ENCODE measurements around the gene APLF. TPM values are rescaled to one million over a fixed set of nuclear protein-coding genes. Genes with fewer than 3 reads are reported as not detected.
"Not testable (repeated sequence)": the region's sequence is repeated elsewhere in the genome, so short reads cannot be mapped to it uniquely, and the experiment has no call there.

APLF gene
- total RNA-seq, 1 donor from 2014 or later, result 4.0 TPM

DNA sequence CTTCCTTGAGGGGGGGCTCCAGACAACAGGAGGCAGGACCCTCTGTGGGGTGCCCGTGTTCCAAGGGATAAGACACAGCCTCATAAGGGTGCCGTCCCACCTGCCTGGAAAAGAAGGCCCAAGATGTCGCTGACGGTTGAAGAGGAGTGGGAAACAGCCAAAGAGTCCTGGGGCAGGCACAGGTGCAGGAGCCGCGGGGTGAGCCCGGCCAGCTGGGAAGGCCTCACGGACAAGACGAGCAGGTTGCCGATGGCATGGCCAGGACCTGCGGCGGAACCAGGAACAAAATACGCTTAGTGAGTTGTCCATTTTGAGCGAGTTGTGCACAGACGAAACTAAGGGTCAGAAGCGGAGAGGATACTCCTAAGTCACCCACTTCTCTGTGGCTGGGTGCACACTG is 61.8 kb downstream of the APLF start:
- not testable (repeated sequence) for DNase-seq (ENCODE audit: low read depth in 2 of 2)

DNA sequence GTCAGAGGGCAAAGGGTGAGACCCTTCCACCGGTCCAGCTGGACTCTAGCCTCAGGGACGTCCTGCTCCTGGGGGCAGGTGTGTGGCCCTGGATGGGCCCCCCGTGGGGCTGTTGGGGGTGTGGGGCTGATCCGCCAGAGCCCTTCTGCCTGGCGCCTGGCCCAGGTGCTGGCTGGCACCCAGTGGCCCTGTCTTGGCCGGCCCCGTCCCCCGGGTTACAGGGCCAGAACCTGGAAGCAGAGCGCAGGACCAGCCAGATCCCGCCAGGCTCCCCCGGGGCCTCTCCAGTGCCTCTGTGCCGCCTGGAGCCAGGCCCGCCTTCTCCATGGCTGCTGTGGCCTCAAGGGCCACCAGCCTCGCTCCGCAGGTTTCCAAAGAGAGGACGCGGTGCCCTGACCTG is 62.3 kb downstream of the APLF start:
- not testable (repeated sequence) for DNase-seq (ENCODE audit: low read depth in 2 of 2)

DNA sequence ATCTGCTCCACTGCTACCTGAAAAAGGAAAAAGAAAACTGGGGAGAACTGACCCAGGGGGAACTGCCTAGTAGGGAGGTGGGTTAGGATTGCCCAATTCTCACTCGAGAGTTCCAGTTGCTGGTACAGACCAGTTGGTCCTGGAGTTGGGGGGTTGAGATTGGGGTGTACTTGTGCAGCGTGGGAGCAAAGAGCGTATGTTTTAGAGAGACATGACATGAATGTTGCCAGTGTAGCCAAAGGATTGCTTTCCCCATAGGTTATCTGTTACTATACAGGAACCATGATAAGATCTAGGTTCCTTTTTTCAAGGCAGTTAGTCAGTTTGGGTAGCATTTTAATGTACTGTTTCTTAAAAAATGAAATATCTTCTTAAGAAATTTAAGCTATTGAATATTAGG is 68.6 kb downstream of the APLF start:
- DNase-seq (ENCODE audit: low read depth in 2 of 2), result no peak

DNA sequence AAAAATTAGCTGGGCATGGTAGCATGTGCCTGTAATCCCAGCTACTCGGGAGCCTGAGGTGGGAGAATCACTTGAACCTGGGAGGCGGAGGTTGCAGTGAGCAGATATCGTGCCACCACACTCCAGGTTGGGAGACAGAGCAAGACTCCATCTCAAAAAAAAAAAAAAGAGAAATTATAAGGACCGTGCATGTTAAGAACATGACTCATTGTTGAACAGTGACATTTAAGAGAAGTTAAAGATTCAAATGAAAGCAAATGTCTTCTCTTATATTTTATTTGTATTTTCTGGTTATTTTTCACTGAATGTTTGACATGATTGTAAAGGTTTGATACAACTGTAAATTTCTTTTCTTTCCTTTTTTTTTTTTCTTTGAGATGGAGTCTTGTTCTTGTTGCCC is 69.6 kb downstream of the APLF start:
- no peak for DNase-seq (ENCODE audit: low read depth in 2 of 2)

DNA sequence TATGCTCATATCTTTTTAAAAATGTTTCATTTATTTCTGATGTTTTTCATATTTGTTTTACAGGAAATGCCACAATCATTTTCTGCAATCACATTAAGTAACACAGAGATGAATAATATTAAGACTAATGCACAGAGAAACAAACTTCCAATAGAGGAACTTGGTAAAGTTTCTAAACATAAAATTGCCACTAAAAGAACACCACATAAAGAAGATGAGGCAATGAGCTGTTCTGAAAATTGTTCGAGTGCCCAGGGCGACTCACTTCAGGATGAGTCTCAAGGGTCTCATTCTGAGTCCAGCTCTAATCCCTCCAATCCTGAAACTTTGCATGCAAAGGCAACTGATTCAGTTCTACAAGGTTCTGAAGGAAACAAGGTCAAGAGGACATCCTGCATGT is 70.4 kb downstream of the APLF start:
- no peak for DNase-seq (ENCODE audit: low read depth in 2 of 2)

DNA sequence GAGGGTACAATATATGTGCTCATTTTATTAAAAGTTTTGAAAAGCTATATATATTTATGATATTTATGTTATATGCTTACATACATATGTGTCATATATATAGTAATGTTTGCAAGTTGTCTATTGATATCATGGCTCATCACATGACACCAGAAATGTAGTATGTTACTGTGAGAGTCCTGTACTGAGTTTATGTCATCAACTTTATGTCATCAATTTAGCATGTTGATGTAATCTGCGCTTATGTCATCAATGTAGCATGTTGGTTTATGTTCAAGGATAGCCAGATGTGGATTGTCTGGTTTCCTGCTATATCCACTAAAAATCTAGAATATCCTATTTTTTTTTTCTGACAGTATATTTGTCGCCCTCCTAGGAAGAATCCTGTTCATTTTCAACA is 77.4 kb downstream of the APLF start:
- DNase-seq (ENCODE audit: low read depth in 2 of 2), result no peak

DNA sequence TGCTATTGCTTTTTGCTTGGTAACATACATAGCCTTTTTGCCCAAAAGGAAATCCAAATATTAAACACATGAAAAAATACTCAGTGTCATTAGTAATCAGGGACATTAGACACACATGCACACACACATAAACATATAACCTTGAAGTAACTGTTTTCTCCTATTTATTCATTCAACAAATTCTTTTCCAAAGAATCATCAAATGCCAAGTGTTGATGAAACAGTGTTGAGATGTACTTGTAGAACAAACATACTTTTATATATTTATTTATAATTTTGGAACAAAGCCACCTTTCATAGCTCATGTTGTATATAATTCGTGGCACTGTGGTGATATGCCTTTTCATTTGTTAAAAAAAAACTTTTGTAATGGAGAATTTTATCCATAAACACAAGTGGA is 81.0 kb downstream of the APLF start:
- DNase-seq (ENCODE audit: low read depth in 2 of 2), result no peak

DNA sequence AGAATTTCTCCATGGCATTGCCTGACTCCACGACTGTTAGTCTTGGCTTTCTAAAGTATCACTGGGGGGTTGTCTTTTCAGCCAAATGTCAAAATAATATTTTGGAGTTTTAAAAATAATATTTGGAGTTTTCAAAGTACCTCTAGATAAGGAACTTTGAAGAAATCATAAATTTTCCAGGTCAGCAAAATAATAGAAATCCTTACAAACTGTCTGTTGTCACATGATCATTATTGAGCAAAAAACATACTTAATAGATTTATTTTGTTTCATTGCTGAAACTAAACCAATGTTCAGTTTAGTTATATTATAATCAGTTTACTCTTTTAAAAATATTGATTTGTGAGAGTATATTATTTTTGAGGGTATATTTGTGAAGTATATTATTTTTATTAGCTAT is 85.7 kb downstream of the APLF start:
- DNase-seq (ENCODE audit: low read depth in 2 of 2), result no peak

DNA sequence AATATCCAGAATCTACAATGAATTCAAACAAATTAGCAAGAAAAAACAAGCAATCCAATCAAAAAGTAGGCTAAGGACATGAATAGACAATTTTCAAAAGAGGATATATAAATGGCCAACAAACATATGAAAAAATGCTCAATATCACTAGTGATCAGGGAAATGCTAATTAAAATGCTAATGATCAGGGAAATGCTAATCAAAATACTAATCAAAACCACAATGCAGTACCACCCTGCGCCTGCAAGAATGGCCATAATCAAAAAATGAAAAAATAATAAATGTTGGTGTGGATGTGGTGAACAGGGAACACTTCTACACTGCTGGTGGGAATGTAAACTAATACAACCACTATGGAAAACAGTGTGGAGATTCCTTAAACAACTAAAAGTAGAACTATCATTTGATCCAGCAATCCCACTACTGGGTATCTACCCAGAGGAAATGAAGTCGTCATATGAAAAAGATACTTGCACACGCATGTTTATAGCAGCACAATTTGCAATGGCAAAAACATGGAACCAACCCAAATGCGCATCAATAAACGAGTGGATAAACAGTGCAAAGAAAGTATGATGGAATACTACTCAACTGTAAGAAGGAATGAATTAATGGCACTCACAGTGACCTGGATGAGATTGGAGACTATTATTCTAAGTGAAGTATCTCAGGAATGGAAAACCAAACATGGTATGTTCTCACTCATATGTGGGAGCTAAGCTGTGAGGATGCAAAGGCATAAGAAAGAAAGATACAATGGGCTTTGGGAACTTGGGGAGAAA is 88.2 kb downstream of the APLF start:
- not testable (repeated sequence) for DNase-seq (ENCODE audit: low read depth in 2 of 2)

DNA sequence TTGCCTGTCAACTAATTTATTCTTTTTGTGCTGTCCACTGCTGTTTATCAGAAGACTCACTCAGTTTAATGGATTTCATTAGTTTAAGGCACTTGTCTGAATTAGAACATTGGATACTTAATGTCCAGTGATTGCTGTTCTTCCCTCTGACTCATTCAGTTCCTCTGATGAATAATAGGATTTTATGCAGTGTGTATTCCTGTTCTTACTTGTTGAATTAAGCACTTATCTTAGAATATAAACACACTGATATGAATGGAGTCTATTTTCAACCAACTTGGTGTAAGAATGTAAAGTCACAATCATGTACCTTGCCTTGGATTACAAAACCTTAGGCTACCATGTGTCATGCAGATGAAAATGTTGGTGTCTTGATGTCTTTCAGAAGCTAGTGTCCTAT is 89.0 kb downstream of the APLF start:
- peak in 1 of 2 donors; percentile 10 for DNase-seq (ENCODE audit: low read depth in 2 of 2)

DNA sequence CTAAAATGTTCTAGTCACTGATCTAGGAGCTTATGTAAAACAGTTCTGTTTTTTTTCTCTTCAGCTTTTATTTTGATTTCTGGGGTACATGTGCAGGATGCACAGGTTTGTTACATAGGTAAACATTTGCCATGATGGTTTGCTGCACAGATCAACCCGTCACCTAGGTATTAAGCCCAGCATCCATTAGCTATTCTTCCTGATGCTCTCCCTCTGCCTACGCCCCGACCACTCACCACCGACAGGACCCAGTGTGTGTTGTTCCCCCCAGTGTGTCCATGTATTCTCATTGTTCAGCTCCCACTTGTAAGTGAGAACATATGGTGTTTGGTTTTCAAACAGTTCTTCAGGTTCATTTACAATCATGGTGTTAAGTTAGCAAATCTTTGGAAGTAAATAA is 91.2 kb downstream of the APLF start:
- DNase-seq (ENCODE audit: low read depth in 2 of 2), result no peak

DNA sequence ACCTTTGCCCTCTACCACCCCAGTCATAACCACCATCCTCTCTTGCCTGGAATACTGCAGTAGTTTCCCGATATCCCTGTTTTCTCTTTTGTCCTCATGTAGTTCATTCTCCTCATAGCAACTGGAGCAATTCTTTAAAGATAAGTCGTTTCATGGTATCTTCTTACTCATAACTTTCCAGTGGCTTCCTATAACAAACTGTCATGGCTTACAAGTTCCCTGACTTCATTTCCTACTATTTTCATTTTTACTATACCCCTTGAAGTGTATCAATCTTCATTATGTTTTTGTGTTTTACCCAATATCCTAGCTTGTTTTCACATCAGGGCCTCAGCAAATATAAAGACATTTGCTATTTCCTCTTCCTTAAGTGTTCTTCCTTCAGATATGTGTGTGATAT is 92.3 kb downstream of the APLF start:
- DNase-seq (ENCODE audit: low read depth in 2 of 2), result no peak

DNA sequence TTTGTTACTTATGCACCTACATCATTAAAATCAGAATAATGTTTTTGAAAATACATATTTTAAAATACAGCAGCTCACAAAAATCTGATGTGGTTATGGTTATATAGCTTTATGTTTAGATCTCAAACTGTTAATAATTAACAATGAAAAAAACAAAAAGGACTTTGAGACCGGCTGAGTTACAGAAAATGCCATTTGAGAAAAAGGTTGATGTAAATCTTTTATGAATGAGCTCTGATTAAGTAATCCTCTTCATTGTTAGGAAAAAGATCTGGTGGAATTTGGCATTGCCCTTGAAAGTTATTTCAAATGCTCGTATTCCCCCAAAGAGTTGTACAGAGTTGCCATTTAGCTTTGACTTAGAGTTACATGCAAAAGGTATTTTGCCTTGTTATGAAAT is 93.2 kb downstream of the APLF start:
- no peak for DNase-seq (ENCODE audit: low read depth in 2 of 2)

DNA sequence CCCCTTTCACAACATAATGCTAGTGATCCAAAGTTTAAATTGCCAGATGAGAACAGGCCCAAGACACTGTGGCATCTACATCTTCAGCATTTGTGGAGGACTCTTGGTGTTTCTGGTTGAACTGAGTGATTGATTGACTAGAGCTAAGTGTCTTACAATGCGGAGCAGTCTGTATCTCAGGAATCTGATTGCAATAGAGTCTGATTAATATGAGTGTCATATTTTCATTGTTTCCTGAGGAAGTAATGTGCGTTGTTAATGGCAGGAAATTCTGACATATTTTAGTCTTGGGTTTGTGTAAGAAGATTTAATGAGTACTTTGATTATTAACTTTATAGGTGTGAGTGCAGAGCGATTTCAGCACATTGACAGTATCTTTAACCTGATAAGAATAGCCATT is 94.0 kb downstream of the APLF start:
- peak in 1 of 2 donors; percentile 18 for DNase-seq (ENCODE audit: low read depth in 2 of 2)

DNA sequence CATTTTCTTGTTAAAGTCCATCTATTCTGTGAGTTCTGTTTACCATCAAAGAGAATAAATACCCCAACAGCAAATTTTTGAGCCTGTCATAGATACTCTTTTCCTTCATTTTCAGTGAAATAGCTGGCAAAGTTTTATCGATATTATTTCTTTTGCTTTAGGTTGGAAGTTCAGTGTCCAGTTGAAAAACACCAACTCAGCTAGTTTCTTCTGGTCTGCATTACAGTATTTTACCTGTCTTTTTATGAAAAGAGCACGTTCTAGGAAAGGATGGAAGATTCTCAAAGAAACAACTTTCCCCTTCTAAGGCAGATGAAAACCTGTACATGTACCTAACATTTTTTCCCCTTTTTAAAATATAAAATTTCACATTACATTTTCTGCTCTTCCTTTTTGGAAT is 95.5 kb downstream of the APLF start:
- no peak for DNase-seq (ENCODE audit: low read depth in 2 of 2)

DNA sequence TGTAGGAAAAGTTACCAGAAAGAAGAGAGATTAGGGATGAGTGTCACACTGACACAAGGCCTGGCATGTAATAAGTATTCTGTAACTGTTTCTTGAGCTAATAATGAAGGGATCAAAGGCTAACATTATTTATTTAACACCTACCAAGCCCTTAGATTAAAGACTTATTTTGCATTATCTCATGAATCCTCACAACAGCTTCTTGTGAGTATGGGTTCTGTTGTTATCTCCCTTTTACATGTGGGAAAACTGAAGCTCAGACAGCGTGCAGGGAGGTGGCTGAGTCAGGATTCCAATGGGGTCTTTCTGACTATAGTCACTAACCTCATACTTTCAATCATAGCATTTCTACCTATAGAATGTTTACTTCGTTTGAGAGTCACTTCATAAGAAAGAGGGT is 97.0 kb downstream of the APLF start:
- no peak for DNase-seq (ENCODE audit: low read depth in 2 of 2)

DNA sequence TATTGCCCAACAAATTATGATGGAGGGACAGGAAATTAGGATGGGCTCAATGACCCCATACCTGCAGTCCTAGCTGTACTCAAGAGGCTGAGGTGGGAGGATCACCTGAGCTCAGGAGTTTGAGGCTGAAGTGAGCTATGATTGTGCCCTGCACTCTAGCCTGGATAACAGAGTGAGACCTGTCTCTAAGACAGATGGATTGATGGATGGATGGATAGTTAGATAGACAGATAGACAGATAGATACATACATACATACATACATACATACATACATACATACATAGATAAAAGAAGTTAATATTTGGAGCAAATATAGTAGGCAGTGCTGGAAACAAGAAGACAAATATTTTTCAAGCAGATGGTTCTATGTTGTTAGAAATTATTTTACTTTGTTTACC is 97.9 kb downstream of the APLF start:
- DNase-seq (ENCODE audit: low read depth in 2 of 2), result no peak

DNA sequence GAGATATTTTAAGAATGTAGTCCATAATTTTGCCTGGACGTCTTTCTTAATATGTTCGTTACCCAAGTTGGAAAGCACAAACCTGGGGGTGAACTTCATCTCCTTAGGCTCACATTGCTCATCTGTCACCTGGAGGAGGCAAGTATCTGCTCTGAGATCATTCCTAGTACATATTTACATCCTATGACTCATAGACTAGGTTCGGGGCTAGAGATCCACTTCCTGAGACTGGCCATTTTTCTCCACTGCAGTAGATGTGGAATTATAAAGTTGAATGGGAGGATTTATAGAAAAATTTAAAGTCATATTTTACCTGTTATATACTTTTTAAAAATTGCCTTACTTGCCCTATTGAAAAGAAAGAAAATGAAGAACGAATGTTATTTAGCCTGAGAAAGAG is 98.5 kb downstream of the APLF start:
- peak in 1 of 2 donors; percentile 27 for DNase-seq (ENCODE audit: low read depth in 2 of 2)

DNA sequence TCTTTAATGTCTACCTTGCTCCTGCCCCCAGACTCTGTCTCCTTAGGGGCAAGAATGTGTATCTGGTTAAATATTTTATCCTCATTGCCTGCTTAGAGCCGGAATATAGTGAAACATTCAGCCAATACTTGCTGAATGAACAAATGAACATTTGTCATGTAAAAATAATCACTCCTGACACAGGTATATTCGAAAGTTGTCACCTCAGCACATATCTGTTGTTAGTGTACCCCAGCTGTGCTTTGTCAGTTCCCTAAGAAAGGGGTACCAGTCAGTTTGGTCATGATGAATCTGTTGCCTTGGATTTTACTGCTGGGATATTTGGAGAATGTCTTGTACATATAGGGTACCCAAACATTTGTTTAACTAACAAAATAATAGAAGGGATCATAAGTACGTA is 99.0 kb downstream of the APLF start:
- no peak for DNase-seq (ENCODE audit: low read depth in 2 of 2)

DNA sequence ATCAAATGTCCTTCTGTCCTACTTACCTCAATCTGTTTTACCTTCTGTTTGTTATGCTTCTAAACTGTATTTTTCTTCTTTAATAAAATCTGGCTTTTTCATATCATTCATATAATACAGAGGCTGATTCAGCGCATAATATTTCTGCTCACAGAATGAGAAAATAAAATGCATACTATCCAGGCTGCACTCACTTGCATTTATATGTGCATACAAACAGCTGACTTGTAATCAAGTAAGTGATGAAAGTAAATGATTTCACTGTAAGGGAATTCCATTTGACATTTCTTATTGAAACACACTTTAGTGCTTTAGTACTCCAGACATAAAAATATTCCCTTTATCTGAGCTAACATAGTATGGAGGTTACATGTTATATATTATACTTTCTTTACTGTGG is 100.7 kb downstream of the APLF start:
- DNase-seq (ENCODE audit: low read depth in 2 of 2), result no peak

DNA sequence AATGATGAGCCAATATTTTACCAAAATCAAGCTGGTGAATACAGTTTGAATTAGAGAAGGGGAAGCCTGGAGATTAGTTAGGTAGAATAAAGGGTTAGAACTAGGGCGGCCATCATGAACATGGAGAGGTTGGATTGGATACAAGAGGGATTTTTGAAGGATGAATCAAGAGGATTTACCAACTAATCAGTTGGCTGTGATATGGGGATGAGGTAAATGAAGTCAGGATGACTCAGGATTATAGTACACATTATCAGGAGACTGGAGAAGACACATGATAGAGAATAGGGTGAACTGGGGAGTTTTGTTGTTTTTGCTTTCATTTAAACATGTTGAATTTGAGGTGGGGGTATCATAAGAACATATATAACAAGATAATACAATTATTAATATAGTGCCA is 102.2 kb downstream of the APLF start:
- DNase-seq (ENCODE audit: low read depth in 2 of 2), result no peak

DNA sequence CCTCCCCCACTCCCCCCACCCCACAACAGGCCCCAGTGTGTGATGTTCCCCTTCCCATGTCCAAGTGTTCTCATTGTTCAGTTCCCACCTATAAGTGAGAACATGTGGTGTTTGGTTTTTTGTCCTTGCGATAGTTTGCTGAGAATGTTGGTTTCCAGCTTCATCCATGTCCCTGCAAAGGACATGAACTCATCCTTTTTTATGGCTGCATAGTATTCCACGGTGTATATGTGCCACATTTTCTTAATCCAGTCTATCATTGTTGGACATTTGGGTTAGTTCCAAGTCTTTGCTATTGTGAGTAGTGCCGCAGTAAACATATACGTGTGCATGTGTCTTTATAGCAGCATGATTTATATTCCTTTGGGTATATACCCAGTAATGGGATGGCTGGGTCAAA is 103.0 kb downstream of the APLF start:
- not testable (repeated sequence) for DNase-seq (ENCODE audit: low read depth in 2 of 2)

DNA sequence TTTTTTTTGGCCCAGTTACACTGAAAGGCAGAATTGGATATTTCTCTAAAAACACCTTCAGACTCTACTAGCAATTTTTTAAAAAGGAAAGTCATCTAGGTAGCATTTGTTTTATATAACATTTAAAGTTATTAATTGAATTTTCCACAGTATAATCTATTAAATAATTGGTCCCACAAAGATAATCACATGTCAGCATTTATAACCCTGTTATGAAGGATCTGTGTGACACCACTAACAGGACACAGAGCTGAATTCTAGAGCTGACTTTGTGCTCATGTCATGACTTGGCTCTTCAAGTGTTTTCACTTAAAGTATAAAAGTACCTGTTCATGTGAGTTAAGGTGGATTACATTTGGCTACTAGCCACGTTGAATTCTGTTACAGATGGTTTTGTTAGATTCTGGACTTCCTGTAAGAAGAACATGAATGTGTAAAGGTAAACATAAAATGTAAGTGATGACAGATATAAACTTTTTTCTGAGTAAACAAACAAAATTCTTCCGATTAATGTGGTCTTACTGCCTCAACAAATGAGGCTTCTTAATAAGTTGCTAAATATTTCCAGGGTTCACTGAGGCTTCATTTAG is 106.9 kb downstream of the APLF start:
- DNase-seq (ENCODE audit: low read depth in 2 of 2), result no peak

DNA sequence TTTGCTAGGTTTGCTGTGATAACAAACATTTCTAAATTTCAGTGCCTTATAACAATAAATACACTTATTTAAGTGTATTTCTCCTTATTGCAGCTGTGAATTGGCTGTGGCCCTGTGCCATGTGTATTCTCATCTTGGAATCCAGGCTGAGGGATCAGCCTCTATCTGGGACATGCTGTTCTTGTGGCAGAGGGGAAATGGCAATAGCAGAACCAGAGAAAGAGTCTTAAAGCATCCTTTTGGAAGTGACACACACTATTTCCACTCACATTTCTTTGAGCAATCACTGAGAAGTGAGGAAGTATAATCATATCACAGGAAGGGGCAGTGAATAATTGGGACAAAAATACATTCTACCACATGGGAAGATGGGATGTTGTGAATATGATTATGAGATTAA is 109.8 kb downstream of the APLF start:
- peak in 1 of 2 donors; percentile 21 for DNase-seq (ENCODE audit: low read depth in 2 of 2)

Measured in dermis microvascular lymphatic vessel endothelial cell (primary cell).